ENCODE measurements around the gene PPP6R1.

GRCh38 chr19:55272142-55272541 lies 13.3 kb upstream of the PPP6R1 start:
- TF ChIP-seq CTCF (IDR thresholded peaks at IDR 0.05) (no peak), POLR2A (IDR thresholded peaks at IDR 0.05) (no peak), EP300 (IDR thresholded peaks at IDR 0.05) (no peak), POLR2AphosphoS5 (IDR thresholded peaks at IDR 0.05) (no peak)

Measured in gastroesophageal sphincter (tissue), 3 donors.